NB4 (cell line): Measurements from ENCODE around the gene TMPRSS6.

ENCODE experiments used
- TF ChIP-seq, protein P1 (sequence below): IDR thresholded peaks from one replicate; pipeline ENCODE4 v1.5.1; 2012; ENCODE audit warnings: low read depth, low read length
- TF ChIP-seq, protein P2 (sequence below): IDR thresholded peaks from 2 replicates; pipeline ENCODE4 v1.6.1; 2011; ENCODE audit warnings: low read depth, low read length

DNA sequence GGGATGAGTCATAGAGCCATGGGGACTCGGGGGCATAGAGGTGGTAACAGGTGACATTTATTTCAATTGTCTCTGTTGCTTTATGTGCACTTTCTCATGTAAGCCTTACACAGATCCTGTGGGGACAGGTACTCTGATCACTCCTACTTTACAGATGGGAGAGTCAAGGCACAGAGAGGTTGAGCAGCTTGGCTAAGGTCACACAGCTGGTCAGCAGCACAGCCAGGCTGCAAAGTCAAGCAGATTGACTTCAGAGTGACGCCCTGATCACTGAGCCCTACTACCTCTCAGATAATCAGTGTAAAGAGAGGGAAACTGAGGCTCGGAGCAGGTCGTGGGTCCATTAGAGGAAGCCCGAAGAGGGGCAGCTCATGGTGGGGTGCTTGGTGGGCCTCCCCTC, 3.5 kb downstream of the TMPRSS6 start:
- TF ChIP-seq, protein P1, sequence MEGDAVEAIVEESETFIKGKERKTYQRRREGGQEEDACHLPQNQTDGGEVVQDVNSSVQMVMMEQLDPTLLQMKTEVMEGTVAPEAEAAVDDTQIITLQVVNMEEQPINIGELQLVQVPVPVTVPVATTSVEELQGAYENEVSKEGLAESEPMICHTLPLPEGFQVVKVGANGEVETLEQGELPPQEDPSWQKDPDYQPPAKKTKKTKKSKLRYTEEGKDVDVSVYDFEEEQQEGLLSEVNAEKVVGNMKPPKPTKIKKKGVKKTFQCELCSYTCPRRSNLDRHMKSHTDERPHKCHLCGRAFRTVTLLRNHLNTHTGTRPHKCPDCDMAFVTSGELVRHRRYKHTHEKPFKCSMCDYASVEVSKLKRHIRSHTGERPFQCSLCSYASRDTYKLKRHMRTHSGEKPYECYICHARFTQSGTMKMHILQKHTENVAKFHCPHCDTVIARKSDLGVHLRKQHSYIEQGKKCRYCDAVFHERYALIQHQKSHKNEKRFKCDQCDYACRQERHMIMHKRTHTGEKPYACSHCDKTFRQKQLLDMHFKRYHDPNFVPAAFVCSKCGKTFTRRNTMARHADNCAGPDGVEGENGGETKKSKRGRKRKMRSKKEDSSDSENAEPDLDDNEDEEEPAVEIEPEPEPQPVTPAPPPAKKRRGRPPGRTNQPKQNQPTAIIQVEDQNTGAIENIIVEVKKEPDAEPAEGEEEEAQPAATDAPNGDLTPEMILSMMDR: no peak
- TF ChIP-seq, protein P2, sequence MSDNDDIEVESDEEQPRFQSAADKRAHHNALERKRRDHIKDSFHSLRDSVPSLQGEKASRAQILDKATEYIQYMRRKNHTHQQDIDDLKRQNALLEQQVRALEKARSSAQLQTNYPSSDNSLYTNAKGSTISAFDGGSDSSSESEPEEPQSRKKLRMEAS: no peak
